Hindlimb muscle (tissue), 1 donor: ENCODE measurements around the gene TRPV2. TPM values are rescaled to one million over a fixed set of nuclear protein-coding genes. Genes with fewer than 3 reads are reported as not detected.

Experiments used
- DNase-seq: peaks from one replicate; pipeline ENCODE4 v3.0.0-alpha.2; 2013
- polyA plus RNA-seq: library from polyadenylated mRNA; unstranded; fragments of 120-200 nt; gene quantifications from one replicate; pipeline ENCODE4 v1.2.1, GENCODE V29; 2013; ENCODE audit not compliant: insufficient read length

TRPV2 gene
- polyA plus RNA-seq, 1 donor, result 4.6 TPM

GRCh38 chr17:16406742-16407674 lies 8.4 kb upstream of the TRPV2 start:
- DNase-seq, result peak; percentile 49

- peak; percentile 65 for DNase-seq
Observed at GRCh38 chr17:16407911-16408588, 7.3 kb upstream of the TRPV2 start.

- DNase-seq, result no peak
Observed at GRCh38 chr17:16417399-16417798, 2.0 kb downstream of the TRPV2 start.

- DNase-seq, result no peak
Observed at GRCh38 chr17:16417896-16418684, 2.7 kb downstream of the TRPV2 start.

GRCh38 chr17:16418685-16419068 lies 3.3 kb downstream of the TRPV2 start:
- DNase-seq, result no peak

GRCh38 chr17:16419074-16419928 lies 3.9 kb downstream of the TRPV2 start:
- no peak for DNase-seq

- DNase-seq, result no peak
Observed at GRCh38 chr17:16419929-16420271, 4.5 kb downstream of the TRPV2 start.

GRCh38 chr17:16422416-16422815 lies 7.0 kb downstream of the TRPV2 start:
- DNase-seq, result no peak

- no peak for DNase-seq
Observed at GRCh38 chr17:16423226-16423872, 8.0 kb downstream of the TRPV2 start.

- DNase-seq, result no peak
Observed at GRCh38 chr17:16425202-16425601, 9.8 kb downstream of the TRPV2 start.

- no peak for DNase-seq
Observed at GRCh38 chr17:16425698-16426659, 10.6 kb downstream of the TRPV2 start.

GRCh38 chr17:16427020-16427419 lies 11.6 kb downstream of the TRPV2 start:
- no peak for DNase-seq

- peak; percentile 34 for DNase-seq
Observed at GRCh38 chr17:16428098-16428882, 12.9 kb downstream of the TRPV2 start.

- no peak for DNase-seq
Observed at GRCh38 chr17:16429083-16429482, 13.7 kb downstream of the TRPV2 start.

- no peak for DNase-seq
Observed at GRCh38 chr17:16430650-16431049, 15.3 kb downstream of the TRPV2 start.

GRCh38 chr17:16432017-16432416 lies 16.6 kb downstream of the TRPV2 start:
- no peak for DNase-seq

- DNase-seq, result no peak
Observed at GRCh38 chr17:16433514-16433913, 18.1 kb downstream of the TRPV2 start.

- DNase-seq, result no peak
Observed at GRCh38 chr17:16434662-16435061, 19.3 kb downstream of the TRPV2 start.
